Hematopoietic multipotent progenitor cell treated with erythropoietin and hydrocortisone succinate and interleukin-3 and kit ligand, for 4 days (in vitro differentiated cells): ENCODE measurements around the gene APBA2.

Experiments
- DNase-seq: peaks from one replicate; pipeline ENCODE4 v3.0.0-alpha.2; 2015

APBA2 gene

GRCh38 chr15:28942046-28942445 lies 56.3 kb downstream of the APBA2 start:
- peak; percentile 31 for DNase-seq

- DNase-seq, result no peak
Observed at GRCh38 chr15:28942571-28942970, 56.8 kb downstream of the APBA2 start.

DNA sequence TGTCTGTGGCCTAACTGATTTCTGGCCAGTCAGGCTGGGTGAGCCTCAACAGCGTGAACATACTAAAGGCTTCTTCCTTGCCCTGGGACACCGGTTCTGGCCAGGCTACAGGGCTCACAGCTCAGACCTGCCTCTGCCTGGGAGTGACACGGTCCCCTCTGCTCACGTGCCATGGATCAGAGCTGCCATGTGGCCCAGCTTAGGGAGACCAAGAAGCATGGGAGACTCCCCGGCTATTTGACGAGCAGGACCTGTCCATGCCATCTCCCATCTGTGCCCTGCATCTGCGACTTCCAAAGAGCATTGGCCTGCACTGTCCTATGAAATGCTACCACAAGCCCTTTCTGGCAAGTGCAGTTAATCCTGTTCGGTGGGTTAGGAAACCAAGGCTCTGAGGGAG lies 57.4 kb downstream of the APBA2 start:
- no peak for DNase-seq

- no peak for DNase-seq
Observed at GRCh38 chr15:28943611-28944230, 57.9 kb downstream of the APBA2 start.

DNA sequence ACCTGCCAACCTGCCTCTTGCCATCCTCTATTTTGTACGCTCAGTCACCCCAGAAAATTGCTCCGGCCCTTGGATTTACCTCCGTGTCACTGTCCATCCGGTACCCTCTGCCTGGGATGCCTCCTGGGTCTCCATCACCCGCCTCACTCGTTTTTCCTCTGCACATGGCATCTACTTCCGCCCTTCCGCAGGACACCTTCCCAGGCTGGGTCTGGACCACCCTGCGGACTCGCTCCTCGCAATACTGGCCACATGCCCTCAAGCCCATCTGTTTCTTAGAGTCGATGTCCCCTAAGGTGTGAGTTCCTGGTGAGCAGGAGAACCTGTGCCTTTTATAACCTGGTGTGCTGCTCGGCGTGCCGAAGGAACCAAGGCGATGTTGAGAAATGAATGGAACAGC lies 58.5 kb downstream of the APBA2 start:
- no peak for DNase-seq

DNA sequence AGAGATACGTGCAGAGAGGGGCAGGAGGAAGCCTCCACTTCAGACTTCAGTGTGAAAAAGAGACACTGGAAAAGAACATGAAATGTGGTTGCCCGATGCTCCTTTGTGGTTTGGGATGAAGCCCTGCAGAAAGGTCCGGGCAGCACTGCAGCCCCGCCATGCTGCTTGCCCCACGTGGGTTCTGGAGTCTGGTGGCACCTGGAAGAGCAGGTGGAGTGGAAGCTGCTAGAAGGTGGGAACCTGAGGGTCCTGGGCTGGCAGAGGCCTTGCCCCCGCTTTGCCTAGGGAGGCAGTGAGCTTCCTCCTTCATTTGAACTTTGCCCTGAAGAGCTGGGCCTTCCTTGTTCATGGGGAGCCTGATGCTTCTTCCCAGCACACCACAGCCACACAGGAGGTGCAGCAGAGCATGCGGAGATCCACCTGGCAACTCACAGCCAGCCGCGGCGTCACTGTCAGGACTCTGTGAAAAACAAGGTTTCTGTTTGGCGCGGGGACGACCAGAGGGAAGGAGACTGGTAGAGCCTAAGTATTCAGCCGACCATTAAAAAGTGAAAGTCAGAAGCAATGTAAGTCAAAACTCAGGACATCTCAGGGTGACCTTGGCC lies 59.0 kb downstream of the APBA2 start:
- no peak for DNase-seq

DNA sequence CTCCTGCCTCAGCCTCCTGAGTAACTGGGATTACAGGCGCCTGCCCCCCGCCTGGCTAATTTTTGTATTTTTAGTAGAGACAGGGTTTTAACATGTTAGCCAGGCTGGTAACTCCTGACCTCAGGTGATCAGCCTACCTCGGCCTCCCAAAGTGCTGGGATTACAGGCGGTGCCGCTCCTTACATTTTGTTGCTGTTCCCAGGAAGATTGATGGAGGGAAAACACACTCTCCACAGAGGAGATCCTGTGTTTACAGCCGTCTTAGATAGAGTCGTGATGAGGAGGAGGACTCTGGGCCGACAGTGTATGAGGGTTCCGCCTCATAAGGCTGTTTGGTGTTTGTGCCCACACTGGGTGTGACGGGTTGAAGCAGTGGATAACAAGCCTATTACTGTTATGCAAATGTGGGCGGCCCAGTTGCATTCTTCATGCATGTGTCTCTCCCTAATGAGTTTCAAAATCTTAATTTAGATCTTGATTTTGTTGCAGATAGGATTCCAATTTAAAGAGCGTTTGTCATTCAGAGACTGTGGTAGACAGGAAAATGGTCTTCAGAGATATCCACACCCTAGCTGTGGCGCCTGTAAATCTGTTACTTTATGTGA lies 60.0 kb downstream of the APBA2 start:
- DNase-seq, result no peak

DNA sequence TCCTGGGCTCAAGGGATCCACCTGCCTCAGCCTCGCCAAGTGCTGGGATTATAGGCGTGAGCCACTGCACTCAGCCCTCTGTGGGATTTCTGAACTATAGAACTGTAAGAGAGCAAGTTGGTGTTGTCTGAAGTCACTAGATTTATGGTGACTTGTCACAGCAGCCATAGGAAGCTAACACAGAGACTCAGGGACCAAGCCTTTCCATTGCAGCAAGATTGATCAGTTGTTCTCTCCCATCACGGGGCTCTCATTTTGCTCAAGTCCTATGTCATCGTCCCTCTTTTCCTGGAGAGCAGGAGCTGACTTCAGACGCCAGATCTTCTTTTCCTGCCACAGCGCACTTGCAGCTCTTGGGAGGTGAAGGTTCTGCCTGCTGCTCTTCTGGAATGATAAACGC lies 61.0 kb downstream of the APBA2 start:
- DNase-seq, result no peak

DNA sequence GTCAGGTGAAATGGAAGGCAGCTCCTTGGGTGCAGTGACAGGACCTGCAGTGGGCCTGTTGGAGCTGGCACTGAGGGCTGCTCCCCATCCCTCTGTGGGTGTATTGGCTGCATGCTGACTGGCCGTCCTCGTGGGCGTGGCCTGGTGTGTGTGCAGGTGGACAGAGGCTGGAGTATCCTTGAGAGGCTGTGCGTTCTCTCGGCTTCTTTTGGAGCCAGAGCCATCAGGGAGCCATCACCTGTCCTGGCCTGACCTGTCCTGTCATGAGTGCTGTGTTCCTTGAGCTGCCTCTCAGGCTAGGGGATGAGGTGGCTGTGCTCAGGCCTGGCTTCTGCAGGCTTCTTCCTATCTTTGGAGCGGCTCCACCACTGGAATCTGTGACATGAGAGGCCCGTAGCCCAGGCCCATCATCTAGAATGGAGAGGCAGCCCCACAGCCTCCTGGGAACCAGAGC lies 61.5 kb downstream of the APBA2 start:
- DNase-seq, result no peak

DNA sequence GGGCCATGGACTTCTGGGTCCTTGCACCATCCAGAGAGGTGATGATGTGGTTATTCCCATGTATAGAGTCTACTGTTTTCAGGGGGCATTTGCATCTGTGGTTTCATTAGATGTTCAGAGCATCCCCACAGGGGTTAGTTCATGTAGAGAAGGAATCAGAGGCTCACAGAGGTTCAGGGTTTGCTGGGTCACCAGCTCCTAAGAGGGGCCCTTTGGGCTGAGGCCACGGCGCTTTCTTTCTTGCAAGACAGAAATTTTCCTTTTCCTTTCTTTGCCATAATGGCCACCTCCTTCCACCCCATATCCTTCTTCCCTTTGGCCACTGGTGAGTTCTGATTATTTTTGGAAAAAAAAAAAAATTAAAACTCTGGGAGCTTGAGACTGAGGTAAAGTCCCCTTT lies 62.3 kb downstream of the APBA2 start:
- DNase-seq, result no peak

DNA sequence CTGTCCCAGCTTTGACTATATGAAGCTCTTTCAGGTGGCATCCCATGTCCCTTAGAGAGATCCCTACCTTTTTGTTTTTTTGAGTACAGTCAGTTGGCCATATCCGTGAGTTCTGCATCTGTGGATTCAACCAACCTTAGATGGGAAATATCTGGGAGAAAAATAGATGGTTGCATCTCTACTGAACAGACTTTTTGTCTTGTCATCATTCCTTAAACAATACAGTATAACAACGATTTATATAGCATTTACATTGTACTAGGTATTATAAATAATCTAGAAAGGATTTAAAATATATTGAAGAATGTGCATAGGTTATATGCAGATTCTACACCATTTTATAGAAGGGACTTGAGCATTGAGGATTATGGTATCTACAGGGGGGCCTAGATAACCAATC lies 65.1 kb downstream of the APBA2 start:
- no peak for DNase-seq

DNA sequence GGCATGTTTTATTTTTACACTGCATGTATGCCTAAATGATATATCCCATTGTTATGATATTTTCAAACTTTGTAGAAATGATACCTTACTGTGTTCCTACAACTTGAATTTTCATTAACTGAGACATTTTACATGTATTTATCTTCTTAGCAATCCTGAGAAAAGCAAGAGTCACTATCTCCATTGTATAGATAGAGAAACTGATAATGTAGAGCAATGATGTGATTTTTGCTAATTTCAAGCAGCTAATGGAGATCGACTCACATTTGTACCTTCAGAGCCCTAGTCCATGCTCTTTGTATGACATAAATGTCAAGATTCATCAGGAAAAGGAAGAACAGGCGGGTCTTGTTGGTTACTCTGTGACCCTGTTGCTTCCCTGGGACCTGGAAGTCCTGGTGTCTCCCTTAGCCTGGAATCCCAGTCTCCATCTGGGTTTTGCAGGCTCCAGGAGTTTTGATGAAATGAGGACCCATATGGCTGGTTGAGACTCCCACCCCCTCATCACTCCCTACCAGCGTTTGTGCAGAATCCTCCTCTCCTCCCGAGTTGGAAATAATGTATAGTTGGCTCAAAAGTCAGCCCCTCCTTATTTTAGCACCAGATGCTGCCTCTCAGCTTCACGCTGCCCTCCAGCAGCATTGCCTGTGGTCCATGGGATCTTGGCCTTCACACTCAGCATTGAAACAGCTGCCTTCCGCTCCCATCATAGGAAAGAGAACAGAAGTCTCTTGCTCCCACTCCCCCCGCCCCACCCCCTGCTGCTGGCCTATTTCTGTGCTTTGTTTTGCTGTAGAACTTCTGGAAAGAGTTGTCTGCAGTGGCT lies 67.1 kb downstream of the APBA2 start:
- no peak for DNase-seq

DNA sequence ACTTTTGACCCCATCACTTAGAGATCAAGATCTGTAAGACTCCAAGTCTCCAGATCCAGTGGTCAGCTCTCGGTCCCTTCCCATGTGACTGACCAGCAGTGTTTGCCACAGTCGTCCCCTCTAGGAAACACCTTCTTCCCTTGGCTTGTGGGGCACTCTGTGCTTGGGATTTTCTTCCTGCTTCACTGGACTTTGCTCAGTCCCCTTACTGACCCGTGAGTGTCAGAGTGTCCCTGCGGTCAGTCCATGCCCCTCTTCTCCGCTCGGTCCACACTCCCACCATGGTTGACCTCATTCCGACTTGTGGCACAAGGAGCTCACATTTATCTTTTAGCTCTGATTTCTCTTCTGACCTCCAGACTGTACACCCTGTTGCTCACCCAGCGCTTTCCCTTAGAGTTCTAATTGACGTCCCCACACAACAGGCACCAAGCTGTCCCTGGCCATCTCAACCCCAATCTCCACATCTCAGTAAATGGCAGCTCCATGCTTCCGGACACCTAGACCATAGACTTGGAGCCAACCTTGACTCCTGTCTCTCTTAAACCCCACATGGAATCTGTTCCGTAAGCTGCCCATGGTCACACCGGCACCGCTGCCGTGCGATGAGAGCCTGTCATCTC lies 67.9 kb downstream of the APBA2 start:
- no peak for DNase-seq

- no peak for DNase-seq
Observed at GRCh38 chr15:28954466-28955159, 68.8 kb downstream of the APBA2 start.

GRCh38 chr15:28955160-28955992 lies 69.6 kb downstream of the APBA2 start:
- peak; percentile 93 for DNase-seq

DNA sequence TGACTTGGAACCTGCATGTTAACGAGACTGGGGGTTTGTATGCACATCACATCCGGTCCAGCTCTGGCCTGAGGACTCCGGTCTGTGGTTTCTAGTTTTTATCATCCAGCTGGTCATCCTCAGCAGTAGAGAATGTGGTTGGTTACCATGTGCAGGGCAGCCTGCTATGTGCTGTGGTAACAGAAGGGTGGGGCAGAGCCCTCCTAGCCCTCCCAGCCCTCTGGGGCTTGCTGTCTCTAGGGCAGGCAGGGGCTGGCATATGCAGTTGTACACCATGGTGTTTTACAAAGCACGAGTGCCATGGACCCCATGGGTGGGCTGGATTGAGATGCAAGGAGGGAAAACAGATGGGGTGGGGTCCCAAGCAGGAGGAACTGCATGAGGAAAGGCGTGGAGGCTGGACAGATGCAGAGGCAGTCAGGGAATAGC lies 70.2 kb downstream of the APBA2 start:
- peak; percentile 89 for DNase-seq

DNA sequence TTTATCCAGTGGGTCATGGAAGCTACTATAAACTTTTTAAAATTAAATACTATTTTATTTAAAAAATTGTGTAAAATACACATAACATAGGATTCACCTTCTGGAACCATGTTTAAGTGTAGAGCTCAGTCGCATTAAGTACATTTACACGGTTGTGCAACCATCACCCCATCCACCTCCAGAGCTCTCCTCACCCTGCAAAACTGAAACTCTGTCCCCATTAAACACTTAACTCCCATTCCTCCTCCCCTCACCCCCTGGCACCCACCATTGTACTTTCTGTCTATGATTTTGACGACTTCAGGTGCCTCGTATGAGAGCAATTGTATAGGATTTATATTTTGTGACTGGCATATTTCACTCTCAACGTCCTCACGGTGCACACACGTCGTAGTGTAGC lies 70.7 kb downstream of the APBA2 start:
- no peak for DNase-seq

- no peak for DNase-seq
Observed at GRCh38 chr15:28957606-28958498, 72.1 kb downstream of the APBA2 start.

DNA sequence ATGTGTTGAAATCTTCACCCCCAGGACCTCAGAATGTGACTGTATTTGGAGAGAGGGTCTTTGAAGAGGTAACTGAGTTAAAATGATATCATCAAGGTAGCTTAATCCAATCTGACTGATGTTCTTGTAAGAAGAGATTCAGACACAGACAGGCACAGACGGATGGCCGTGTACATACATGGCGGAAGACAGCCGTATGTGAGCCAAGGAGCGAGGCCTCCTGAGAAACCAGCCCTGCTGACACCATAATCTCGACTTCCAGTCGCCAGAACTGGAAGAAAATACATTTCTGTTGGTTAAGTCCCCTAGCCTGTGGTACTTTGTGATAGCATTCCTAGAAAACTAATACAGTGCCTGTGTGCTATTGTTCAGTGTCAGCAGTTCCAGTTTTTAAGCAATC lies 73.6 kb downstream of the APBA2 start:
- DNase-seq, result no peak

DNA sequence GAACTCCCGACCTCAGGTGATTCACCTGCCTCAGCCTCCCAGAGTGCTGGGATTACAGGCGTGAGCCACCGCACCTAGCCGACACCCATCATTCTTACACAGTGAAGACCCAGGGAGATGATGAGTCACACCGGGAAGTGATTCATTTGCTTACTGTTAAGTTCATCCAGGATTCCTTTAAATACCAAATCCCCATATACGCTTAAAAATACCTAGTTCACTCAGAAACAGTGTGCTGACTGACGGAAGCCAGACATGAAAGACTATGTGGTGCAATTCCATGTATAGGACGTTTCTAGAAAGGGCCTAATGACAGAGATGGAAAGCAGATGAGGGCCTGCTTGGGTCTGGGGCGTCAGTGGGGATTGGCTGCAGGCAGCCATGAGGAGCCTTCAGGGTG lies 75.2 kb downstream of the APBA2 start:
- no peak for DNase-seq

GRCh38 chr15:28961391-28961790 lies 75.6 kb downstream of the APBA2 start:
- no peak for DNase-seq
